MG63 (cell line): ENCODE data around the gene IGF2BP2. TPM values are rescaled to one million over a fixed set of nuclear protein-coding genes. Genes with fewer than 3 reads are reported as not detected.
"Not testable (repeated sequence)": the region's sequence is repeated elsewhere in the genome, so short reads cannot be mapped to it uniquely, and the experiment has no call there.

Experiments
- DNase-seq: peaks from one replicate; pipeline ENCODE4 v3.0.0-alpha.2; 2020
- H3K27me3 ChIP-seq: fragments of 250-450 bp; sonication (Bioruptor Pico); 2 replicates; pipeline ENCODE4 v1.5.1; 2020; ENCODE audit warnings: mild to moderate bottlenecking, moderate library complexity
- H3K36me3 ChIP-seq: fragments of 250-450 bp; sonication (Bioruptor Pico); 2 replicates; pipeline ENCODE4 v1.5.1; 2020; ENCODE audit warnings: mild to moderate bottlenecking, moderate library complexity
- H3K4me3 ChIP-seq: fragments of 250-450 bp; sonication (Bioruptor Pico); 2 replicates; pipeline ENCODE4 v1.5.1; 2020; ENCODE audit warnings: mild to moderate bottlenecking, moderate library complexity
- H3K9me3 ChIP-seq: fragments of 250-450 bp; sonication (Bioruptor Pico); 2 replicates; pipeline ENCODE4 v1.5.1; 2020; ENCODE audit warnings: mild to moderate bottlenecking, moderate library complexity
- total RNA-seq: library from RNA; depleted of rRNA; stranded (reverse); fragments of >200 nt; shearing (Covaris generic); gene quantifications from 2 replicates; pipeline ENCODE4 v1.2.3, GENCODE V29; 2014; ENCODE audit warnings: low replicate concordance; rRNA removed

IGF2BP2 gene
- 26.2 and 49.3 TPM in 2 replicates for total RNA-seq

DNA sequence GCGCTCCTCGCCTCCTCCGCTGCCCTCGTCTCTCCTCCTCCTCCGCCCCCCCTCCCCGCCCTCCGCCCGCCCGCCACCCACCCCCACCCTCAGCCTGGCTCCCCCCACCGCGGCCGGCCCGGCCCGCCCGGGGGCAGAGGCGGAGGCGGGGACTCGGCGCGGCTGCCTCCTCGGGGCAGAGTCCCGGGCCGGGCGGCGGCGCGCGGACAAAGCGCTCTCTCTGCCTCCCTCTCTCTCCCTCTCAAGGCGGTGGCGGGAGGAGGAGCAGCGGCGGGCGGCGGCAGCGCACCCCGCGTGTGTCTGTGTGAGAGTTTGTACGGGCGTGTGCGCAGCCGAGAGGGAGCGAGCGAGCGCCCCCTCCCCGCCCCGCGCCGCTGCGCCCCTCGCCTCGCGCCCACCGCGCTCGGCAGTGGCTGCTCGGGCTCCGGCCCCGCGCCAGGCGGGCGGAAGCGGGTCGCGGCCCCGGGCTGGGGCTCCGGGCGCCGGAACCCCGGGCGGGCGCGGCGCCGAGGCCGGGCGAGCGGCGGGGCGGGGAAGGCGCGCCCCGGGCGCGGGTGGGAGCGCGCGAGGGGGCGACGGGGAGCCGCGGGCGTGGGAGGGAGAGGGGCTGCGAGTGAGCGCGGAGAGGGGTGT lies at the start of gene IGF2BP2:
Gene IGF2BP2 (minus strand): TSS at position 37 of the 633 bp plus-strand sequence. CDS start 82 bp downstream, outside the sequence.
- Histone ChIP-seq H3K4me3 (peak within 1 kb of the TSS; percentile 78), H3K36me3 (peaks cover 25% of the 10 kb centered on the region), H3K9me3 (peaks cover 4% of the 10 kb centered on the region; the same call in 1 of the 2 replicates), H3K27me3 (no peaks in the 10 kb centered on the region)
- peak; percentile 92 for DNase-seq

DNA sequence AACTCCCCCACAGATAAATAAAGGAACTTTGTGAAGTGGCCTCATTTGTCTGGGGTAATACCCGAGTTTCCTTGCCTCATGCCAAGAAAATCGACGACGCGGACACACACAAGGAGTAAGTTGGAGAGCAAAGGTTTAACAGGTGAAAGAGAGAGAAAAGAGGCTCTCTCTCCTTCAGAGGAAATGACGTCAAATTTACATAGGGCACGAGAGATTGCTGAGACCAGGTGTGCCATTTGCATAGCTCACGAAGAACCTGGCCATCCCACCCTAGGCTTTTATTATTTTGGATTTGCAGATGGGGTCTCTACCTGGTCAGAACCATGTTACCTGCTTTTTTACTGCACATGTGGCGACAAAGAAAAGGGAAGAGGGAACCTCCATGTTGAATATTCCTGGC lies 49.3 kb upstream of the IGF2BP2 start:
- DNase-seq: no peak
- no peak overlapping the region for H3K4me3 ChIP-seq

DNA sequence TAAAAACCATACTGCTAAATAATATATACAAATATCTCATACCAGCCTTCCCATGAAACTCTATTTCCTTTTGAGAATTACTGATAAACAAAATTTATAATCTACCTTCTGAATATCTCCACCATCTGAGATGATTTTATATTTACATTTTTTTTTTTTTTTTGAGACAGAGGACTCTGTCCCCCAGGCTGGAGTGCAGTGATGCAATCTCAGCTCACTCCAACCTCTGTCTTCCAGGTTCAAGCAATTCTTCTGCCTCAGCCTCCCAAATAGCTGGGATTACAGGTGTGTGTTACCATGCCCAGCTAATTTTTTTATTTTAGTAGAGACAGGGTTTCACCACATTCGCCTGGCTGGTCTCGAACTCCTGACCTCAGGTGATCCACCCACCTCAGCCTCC lies 42.8 kb upstream of the IGF2BP2 start:
- H3K36me3 ChIP-seq: no peaks in the 10 kb centered on the region
- H3K27me3 ChIP-seq: no peaks in the 10 kb centered on the region
- H3K9me3 ChIP-seq: no peaks in the 10 kb centered on the region
- H3K4me3 ChIP-seq: no peak overlapping the region
- no peak for DNase-seq

More for the DNA sequence above, 49.3 kb upstream of the IGF2BP2 start:
- no peaks in the 10 kb centered on the region for H3K9me3 ChIP-seq
- H3K27me3 ChIP-seq: no peaks in the 10 kb centered on the region
- H3K36me3 ChIP-seq: no peaks in the 10 kb centered on the region

DNA sequence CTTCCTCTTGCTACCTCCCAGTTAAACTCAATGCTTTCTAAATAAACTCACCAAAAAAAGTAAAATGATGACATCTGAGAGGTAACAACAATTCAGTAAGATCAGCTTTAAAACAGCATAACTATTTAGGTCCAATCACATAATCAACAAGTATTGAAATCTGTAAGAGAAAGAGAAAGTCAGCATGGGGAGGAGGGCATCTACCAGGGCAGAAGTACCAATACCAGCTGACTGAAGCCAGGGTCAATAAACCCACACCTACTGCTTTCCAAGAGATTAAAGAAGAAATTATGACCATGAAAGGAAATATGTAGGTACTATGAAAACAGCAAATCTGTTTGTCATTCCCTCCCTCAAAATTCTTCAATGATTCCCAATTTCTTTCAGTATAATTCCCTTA lies 42.2 kb upstream of the IGF2BP2 start:
- no peaks in the 10 kb centered on the region for H3K27me3 ChIP-seq

DNA sequence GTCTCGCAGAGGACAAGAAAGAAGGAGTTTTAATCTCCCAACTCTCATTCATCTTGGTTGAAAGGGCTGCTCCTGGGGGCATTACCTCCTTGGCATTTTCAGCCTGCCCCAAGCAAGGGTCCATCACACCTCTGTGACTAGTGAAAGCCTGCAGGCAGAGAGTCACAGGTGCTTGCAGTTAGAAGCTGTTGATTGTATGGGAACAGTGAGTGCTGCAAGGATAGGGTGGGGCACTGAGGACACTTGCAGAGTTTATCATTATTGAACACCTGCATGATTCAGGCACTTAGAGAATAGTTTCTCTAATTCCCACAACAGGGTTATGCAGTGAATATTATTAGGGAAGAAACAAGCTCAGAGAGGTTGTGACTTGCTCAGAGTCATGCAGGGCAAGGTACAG lies 41.7 kb upstream of the IGF2BP2 start:
- Histone ChIP-seq H3K4me3 (no peak overlapping the region), H3K27me3 (no peaks in the 10 kb centered on the region), H3K36me3 (no peaks in the 10 kb centered on the region), H3K9me3 (no peaks in the 10 kb centered on the region)
- DNase-seq: no peak

More for the DNA sequence above, 42.2 kb upstream of the IGF2BP2 start:
- Histone ChIP-seq H3K4me3 (no peak overlapping the region), H3K9me3 (no peaks in the 10 kb centered on the region), H3K36me3 (no peaks in the 10 kb centered on the region)
- no peak for DNase-seq

DNA sequence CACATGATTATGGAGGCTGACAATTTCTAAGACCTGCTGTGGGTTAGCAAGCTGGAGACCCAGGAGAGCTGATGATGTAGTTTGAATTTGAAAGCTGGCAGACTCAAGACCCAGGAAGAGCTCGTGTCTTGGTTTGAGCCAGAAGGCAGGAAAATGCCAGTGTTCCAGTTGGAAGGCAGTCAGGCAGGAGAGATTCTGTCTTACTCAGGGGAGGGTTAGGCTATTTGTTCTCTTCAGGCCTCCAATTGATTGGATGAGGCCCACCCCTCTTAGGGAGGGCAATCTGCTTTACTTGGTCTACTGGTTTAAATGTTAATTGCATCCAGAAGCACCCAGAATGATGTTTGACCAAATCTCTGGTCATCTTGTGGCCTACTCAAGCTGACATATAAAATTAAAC lies 40.4 kb upstream of the IGF2BP2 start:
- no peaks in the 10 kb centered on the region for H3K27me3 ChIP-seq
- no peaks in the 10 kb centered on the region for H3K36me3 ChIP-seq
- H3K9me3 ChIP-seq: no peaks in the 10 kb centered on the region
- peak; percentile 4 for DNase-seq
- H3K4me3 ChIP-seq: no peak overlapping the region

DNA sequence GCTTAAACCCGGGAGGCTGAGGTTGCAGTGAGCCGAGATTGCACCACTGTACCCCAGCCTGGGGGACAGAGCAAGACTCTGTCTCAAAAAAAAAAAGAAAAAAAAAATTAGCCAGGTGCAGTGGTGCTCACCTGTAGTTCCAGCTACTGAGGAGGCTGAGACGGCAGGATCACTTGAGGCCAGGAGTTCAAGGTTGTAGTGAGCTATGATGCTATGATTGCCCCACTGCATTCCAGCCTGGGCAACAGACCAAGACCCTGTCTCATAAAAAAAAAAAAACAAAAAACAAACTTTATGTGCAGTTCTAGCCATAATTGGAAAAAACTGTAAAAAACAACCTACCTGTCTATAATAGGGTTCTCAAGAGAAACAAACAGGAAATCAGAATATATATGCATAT lies 39.9 kb upstream of the IGF2BP2 start:
- Histone ChIP-seq H3K4me3 (no peak overlapping the region), H3K9me3 (no peaks in the 10 kb centered on the region), H3K27me3 (no peaks in the 10 kb centered on the region), H3K36me3 (no peaks in the 10 kb centered on the region)
- no peak for DNase-seq

DNA sequence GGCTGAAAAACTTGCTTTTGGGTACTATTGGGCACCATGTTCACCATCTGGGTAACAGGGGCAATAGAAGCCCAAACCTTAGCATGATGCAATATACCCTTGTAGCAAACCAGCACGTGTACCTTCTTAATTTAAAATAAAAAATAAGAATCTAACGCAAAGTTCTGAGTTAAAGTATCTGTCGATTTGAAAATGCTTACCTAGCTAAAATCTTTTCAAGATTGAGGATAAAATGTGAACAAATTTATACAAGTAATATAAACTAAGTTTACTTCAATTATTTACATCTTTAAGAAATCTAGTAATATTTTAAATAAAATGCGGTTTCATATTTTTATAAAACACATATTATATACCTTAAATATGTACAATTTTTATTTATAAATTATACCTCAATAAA lies 38.1 kb upstream of the IGF2BP2 start:
- Histone ChIP-seq H3K36me3 (no peaks in the 10 kb centered on the region), H3K4me3 (no peak overlapping the region), H3K9me3 (no peaks in the 10 kb centered on the region), H3K27me3 (no peaks in the 10 kb centered on the region)
- no peak for DNase-seq

DNA sequence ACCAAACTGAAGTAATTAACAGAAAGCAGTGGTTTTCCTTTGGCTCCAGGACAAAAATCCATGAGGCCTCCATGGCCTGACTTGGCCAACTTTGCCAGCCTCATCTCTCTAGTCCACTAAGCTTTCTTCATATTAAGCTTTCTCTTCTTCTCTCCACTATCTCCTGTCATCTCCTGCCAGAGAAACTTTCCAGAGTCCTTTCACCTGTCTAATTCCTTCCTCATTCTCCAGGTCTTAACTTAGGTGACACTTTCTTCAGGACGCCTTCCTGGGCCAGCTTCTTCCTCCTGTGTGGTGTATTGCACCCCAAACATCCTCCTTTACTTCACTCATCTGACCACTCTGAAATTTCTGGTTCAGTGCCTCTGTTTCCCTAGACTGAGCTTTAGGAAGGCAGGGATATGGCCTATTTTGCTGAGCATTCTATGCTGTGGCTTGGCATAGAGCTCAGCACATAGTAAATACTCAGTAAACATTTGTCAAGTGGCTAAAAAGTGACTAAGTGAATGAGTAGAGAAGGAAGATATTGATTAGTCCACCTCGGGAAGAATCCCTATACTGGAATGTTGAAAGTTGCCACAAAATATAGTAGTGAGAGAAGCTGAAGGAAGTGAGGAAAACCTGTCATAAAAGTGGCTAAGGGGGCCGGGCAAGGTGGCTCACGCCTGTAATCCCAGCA lies 34.6 kb upstream of the IGF2BP2 start:
- DNase-seq: no peak
- H3K9me3 ChIP-seq: peaks cover 8% of the 10 kb centered on the region
- no peaks in the 10 kb centered on the region for H3K27me3 ChIP-seq
- no peak overlapping the region for H3K4me3 ChIP-seq
- H3K36me3 ChIP-seq: no peaks in the 10 kb centered on the region

DNA sequence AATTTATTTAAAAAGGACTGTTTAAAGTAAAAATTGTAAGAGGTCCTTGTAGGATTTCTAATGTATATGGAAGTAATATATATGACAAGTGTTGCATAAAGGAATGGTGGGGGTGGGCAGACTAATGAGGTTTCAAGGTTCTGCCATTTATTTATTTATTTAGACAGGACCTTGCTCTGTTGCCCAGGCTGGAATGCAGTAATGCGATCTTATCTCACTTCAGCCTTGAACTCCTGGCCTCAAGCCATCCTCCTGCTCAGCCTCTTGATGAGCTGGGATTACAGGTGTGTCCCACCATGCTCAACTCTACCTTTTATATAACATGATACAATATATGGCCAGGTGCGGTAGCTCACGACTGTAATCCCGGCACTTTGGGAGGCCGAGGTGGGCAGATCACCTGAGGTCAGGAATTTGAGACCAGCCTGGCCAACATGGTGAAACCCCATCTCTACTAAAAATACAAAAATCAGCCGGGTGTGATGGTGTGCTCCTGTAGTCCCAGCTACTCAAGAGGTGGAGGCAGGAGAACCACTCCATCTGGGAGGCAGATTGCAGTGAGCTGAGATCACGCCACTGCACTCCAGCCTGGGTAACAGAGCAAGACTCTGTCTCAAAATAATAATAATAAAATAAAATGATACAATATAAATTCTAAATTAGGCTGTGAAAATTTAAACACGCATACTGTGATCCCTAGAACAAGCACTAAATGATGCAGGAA lies 33.8 kb upstream of the IGF2BP2 start:
- no peak overlapping the region for H3K4me3 ChIP-seq
- H3K36me3 ChIP-seq: no peaks in the 10 kb centered on the region
- DNase-seq: no peak

DNA sequence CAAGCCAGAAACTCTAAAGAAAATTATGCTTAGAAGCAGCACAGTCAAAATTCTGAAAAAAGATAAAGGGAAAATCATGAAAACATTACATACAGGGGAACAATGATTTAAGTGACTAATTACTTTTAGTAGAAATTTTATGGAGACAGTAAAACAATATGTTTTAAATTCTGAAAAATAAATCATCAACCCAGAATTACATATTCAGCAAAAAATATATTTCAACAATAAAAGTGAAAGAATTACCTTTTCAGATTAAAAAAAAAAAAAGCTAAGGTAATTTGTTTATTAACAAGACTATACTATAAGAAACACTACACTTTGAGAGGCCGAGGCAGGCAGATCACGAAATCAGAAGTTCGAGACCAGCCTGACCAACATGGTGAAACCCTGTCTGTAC lies 32.4 kb upstream of the IGF2BP2 start:
- no peak overlapping the region for H3K4me3 ChIP-seq
- peaks cover 8% of the 10 kb centered on the region for H3K9me3 ChIP-seq
- DNase-seq: no peak
- H3K27me3 ChIP-seq: no peaks in the 10 kb centered on the region
- no peaks in the 10 kb centered on the region for H3K36me3 ChIP-seq

More for the DNA sequence above, 33.8 kb upstream of the IGF2BP2 start:
- Histone ChIP-seq H3K27me3 (no peaks in the 10 kb centered on the region), H3K9me3 (peaks cover 8% of the 10 kb centered on the region)

DNA sequence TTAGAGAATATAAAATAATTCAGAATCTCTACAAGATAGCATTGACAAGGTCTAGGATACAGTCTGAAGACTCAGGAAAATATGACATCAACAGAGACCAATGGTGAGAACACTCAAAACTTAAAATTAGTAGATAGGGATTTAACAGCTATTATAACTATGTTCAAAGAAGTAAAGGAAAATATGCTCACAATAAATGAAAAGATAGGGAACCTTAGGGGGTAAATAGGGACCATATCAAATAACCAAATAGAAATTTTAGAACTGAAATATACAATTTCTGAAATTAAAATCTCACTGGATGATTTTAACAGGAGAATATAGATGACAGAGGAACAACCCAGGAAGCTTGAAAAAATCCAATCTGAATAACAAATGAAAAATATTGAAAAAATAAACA lies 31.8 kb upstream of the IGF2BP2 start:
- no peak for DNase-seq
- Histone ChIP-seq H3K4me3 (no peak overlapping the region), H3K9me3 (peaks cover 8% of the 10 kb centered on the region), H3K27me3 (no peaks in the 10 kb centered on the region), H3K36me3 (no peaks in the 10 kb centered on the region)

DNA sequence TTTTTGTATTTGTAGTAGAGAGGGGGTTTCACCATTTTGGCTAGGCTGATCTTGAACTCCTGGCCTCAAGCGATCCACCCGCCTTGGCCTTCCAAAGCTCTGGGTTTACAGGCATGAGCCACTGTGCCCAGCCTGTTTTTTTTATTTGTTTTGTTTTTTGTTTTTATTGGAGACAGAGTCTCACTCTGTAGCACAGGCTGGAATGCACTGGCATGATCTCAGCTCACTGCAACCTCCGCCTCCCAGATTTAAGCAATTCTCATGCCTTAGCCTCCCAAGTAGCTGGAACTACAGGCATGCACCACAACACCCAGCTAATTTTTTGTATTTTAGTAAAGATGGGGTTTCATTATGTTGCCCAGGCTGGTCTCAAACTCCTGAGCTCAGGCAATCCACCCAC lies 28.9 kb upstream of the IGF2BP2 start:
- H3K4me3 ChIP-seq, H3K9me3 ChIP-seq, H3K27me3 ChIP-seq, H3K36me3 ChIP-seq: not testable (repeated sequence)
- peak; percentile 83 for DNase-seq

DNA sequence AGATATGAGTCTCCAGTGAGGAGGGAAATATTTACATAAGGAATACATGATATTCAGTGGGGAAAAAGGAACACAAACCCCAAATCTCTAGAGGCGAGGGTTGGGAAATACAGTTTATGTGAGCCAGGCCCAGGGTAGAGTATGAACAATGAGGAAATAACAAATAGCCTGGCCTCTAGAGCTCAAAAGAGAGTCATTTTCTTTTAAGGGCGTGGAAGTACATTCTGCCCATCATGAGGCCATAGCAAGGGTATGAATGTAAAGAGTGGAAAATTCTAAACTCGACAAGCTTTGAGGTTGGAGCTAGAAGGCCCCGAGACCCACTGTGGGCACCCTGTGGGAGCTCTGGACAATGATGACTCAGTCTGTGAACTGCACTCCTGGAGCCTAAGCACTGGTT lies 27.8 kb upstream of the IGF2BP2 start:
- H3K9me3 ChIP-seq: peaks cover 8% of the 10 kb centered on the region
- H3K4me3 ChIP-seq: no peak overlapping the region
- H3K36me3 ChIP-seq: no peaks in the 10 kb centered on the region
- H3K27me3 ChIP-seq: no peaks in the 10 kb centered on the region
- peak; percentile 9 for DNase-seq

DNA sequence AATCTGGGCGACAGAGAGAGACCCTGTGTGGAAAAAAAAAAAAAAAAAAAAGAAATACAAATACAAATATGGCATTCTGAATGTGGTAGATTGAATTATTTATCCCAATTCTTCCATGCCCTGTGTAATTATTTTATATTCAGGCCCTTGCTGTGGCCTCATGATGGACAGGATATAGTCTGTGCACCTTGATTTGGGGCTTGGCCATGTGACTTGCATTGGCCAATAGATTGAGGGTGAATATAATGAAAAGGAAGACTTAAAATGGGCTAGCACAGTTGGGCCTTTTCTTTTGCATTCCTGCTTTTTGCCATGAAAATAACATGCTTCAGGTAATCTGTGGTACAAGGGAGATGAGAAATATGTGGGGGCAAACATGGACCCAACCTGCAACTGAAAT lies 27.1 kb upstream of the IGF2BP2 start:
- no peaks in the 10 kb centered on the region for H3K36me3 ChIP-seq
- no peaks in the 10 kb centered on the region for H3K27me3 ChIP-seq
- H3K9me3 ChIP-seq: peaks cover 6% of the 10 kb centered on the region
- DNase-seq: no peak
- no peak overlapping the region for H3K4me3 ChIP-seq

DNA sequence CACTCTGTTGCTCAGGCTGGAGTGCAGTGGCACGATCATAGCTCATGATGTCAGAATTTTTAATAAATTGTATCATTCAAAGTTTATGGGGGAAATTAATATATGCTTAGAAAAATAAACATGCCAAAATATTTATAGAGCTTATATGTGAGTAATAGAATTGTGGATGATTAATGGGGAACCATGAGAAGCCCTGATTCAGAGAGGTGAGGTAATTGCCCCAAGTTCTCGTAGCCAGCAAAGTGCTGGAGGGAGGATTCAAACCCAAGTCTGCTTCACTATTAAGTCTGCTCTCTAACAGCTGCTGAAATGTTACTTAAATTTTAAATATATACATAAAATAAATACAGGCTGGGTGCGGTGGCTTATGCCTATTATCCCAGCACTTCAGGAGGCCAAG lies 26.2 kb upstream of the IGF2BP2 start:
- no peaks in the 10 kb centered on the region for H3K36me3 ChIP-seq
- no peaks in the 10 kb centered on the region for H3K27me3 ChIP-seq
- no peak overlapping the region for H3K4me3 ChIP-seq
- DNase-seq: peak; percentile 24
- no peaks in the 10 kb centered on the region for H3K9me3 ChIP-seq

DNA sequence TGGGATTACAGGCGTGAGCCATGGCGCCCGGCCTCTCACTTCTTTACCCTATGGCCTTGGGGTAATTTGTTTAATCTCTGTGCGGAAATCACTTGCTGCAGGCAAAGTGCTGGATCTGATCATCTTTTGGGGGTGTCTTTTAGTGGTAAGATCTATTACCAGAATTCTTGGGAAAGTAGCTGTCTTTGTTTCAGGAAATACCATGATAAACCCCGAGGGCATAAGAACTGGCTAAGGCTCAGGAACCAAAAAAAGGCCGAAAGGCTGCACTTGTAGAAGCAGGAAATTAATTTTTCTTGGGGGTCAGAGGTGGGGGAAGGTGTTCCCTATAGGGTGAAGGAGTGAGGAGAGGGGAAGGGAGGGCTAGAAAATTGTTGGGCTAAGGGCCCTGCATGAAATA lies 22.7 kb upstream of the IGF2BP2 start:
- DNase-seq: no peak

More for the DNA sequence above, 22.7 kb upstream of the IGF2BP2 start:
- H3K27me3 ChIP-seq: no peaks in the 10 kb centered on the region
- H3K4me3 ChIP-seq: no peak overlapping the region
- H3K9me3 ChIP-seq: no peaks in the 10 kb centered on the region
- no peaks in the 10 kb centered on the region for H3K36me3 ChIP-seq
